Peyer's patch (tissue), 4 donors: ENCODE results near the gene NRG3. TPM values are rescaled to one million over a fixed set of nuclear protein-coding genes. Genes with fewer than 3 reads are reported as not detected.

Experiments
- DNase-seq, 3 donors: peaks; one replicate each; pipeline ENCODE4 v3.0.0-alpha.2; 2017 to 2019
- H3K27ac ChIP-seq, 4 donors: fragments of 200-600 bp; sonication (generic); one replicate each; pipeline ENCODE4 v1.5.1; 2016 to 2019
- H3K27me3 ChIP-seq, 2 donors: fragments of 200-600 bp; sonication (generic); one replicate each; pipeline ENCODE4 v1.5.1; 2019
- H3K36me3 ChIP-seq, 3 donors: fragments of 200-600 bp; sonication (generic); one replicate each; pipeline ENCODE4 v1.5.1; 2016 to 2019
- H3K4me1 ChIP-seq, 4 donors: fragments of 200-600 bp; sonication (generic); one replicate each; pipeline ENCODE4 v1.5.1; 2016 to 2019
- H3K4me3 ChIP-seq, 4 donors: fragments of 200-600 bp; sonication (generic); 1 replicate in 3 of 4; 2 replicates in 1 of 4; pipeline ENCODE4 v1.5.1; 2016 to 2019; ENCODE audit warnings: mild to moderate bottlenecking in 1 of 4
- H3K9me3 ChIP-seq, 4 donors: fragments of 200-600 bp; sonication (generic); one replicate each; pipeline ENCODE4 v1.5.1; 2016 to 2019; ENCODE audit warnings: mild to moderate bottlenecking in 1 of 4
- CTCF ChIP-seq, 6 experiments: fragments of 450-650 bp in 4 of 6; fragments of 200-600 bp in 2 of 6; sonication (generic) in 1 of 6; IDR thresholded peaks; one replicate each; pipeline ENCODE4 v1.5.1; 2017 to 2019; ENCODE audit warnings: antibody characterized with exemption in 6 of 6, mild to moderate bottlenecking in 3 of 6, moderate library complexity in 1 of 6
- POLR2A ChIP-seq, 2 donors: fragments of 450-650 bp; IDR thresholded peaks; one replicate each; pipeline ENCODE4 v1.5.1; 2017; ENCODE audit warnings: antibody characterized with exemption in 2 of 2, mild to moderate bottlenecking in 2 of 2, moderate library complexity in 2 of 2
- total RNA-seq, 4 donors: library from RNA; depleted of rRNA; stranded (reverse); fragments of >200 nt; gene quantifications; one replicate each; pipeline ENCODE4 v1.1.0, GENCODE V29; 2016

NRG3 gene
- not detected for total RNA-seq

- peak within 1 kb of the TSS in 3 of 4 donors; percentile 20 to 35 (median 29) for H3K4me3 ChIP-seq
- TF ChIP-seq CTCF (IDR thresholded peaks at IDR 0.05) (no peak), POLR2A (IDR thresholded peaks at IDR 0.05) (no peak)
- peaks cover 0 to 17% of the 10 kb centered on the region in 2 donors for H3K27me3 ChIP-seq
- no peak for DNase-seq
- H3K9me3 ChIP-seq = peaks cover 0 to 4% (median 0%) of the 10 kb centered on the region in 4 donors
- H3K27ac ChIP-seq = no peak within 1 kb of the TSS
- H3K4me1 ChIP-seq = peaks cover 0 to 19% (median 0%) of the 10 kb centered on the region in 4 donors
- no peaks in the 10 kb centered on the region for H3K36me3 ChIP-seq
These were observed at the start of gene NRG3 for GRCh38 chr10:81874875-81875466. Gene NRG3, plus strand, starts transcription at chr10:81875194.

- H3K4me3 ChIP-seq = no peak overlapping the region
- TF ChIP-seq POLR2A (IDR thresholded peaks at IDR 0.05) (no peak), CTCF (IDR thresholded peaks at IDR 0.05) (no peak)
- H3K4me1 ChIP-seq = no peaks in the 10 kb centered on the region
- no peak overlapping the region for H3K27ac ChIP-seq
- no peaks in the 10 kb centered on the region for H3K36me3 ChIP-seq
- no peaks in the 10 kb centered on the region for H3K27me3 ChIP-seq
- H3K9me3 ChIP-seq = no peaks in the 10 kb centered on the region
- DNase-seq = no peak
These were observed 46.7 kb upstream of the NRG3 start for GRCh38 chr10:81828251-81828650.

- Histone ChIP-seq H3K4me3 (no peak overlapping the region), H3K36me3 (no peaks in the 10 kb centered on the region), H3K27me3 (no peaks in the 10 kb centered on the region), H3K27ac (no peak overlapping the region), H3K9me3 (no peaks in the 10 kb centered on the region), H3K4me1 (no peaks in the 10 kb centered on the region)
- DNase-seq = no peak
- no peak for TF ChIP-seq POLR2A (IDR thresholded peaks at IDR 0.05)
- no peak for TF ChIP-seq CTCF (IDR thresholded peaks at IDR 0.05)
These were observed 43.9 kb upstream of the NRG3 start for GRCh38 chr10:81831060-81831459.

- H3K36me3 ChIP-seq = no peaks in the 10 kb centered on the region
- H3K27me3 ChIP-seq = no peaks in the 10 kb centered on the region
- no peak for TF ChIP-seq POLR2A (IDR thresholded peaks at IDR 0.05)
- TF ChIP-seq CTCF (IDR thresholded peaks at IDR 0.05) = no peak
- no peak overlapping the region for H3K4me3 ChIP-seq
- no peak overlapping the region for H3K27ac ChIP-seq
- no peaks in the 10 kb centered on the region for H3K9me3 ChIP-seq
- DNase-seq = no peak
- H3K4me1 ChIP-seq = no peaks in the 10 kb centered on the region
These were observed 36.0 kb upstream of the NRG3 start for GRCh38 chr10:81838950-81839349.

GRCh38 chr10:81843042-81843441, 32.0 kb upstream of the NRG3 start:
- TF ChIP-seq POLR2A (IDR thresholded peaks at IDR 0.05) (no peak), CTCF (IDR thresholded peaks at IDR 0.05) (no peak)
- Histone ChIP-seq H3K27me3 (no peaks in the 10 kb centered on the region), H3K9me3 (no peaks in the 10 kb centered on the region), H3K4me1 (no peaks in the 10 kb centered on the region), H3K27ac (no peak overlapping the region), H3K4me3 (no peak overlapping the region), H3K36me3 (no peaks in the 10 kb centered on the region)
- DNase-seq = no peak

- DNase-seq = no peak
- H3K27ac ChIP-seq = no peak overlapping the region
- TF ChIP-seq POLR2A (IDR thresholded peaks at IDR 0.05) = no peak
- TF ChIP-seq CTCF (IDR thresholded peaks at IDR 0.05) = no peak
- no peaks in the 10 kb centered on the region for H3K4me1 ChIP-seq
- no peaks in the 10 kb centered on the region for H3K36me3 ChIP-seq
- H3K9me3 ChIP-seq = no peaks in the 10 kb centered on the region
- no peaks in the 10 kb centered on the region for H3K27me3 ChIP-seq
- H3K4me3 ChIP-seq = no peak overlapping the region
These were observed 27.3 kb upstream of the NRG3 start for GRCh38 chr10:81847675-81848074.
